SH-SY5Y (cell line): ENCODE data around the gene OR4D6.

ENCODE experiments used
- GATA2 ChIP-seq: IDR thresholded peaks from 2 replicates; pipeline ENCODE4 v1.6.1; 2011; ENCODE audit warnings: mild to moderate bottlenecking, low read depth, low read length
- GATA3 ChIP-seq: IDR thresholded peaks from 2 replicates; pipeline ENCODE4 v1.6.1; 2011; ENCODE audit warnings: low read depth, mild to moderate bottlenecking, low read length, moderate library complexity

- TF ChIP-seq GATA2 (no peak), GATA3 (no peak)
Measured at GRCh38 chr11:59413646-59414045, 43.1 kb upstream of the OR4D6 start.
